GM23338 (cell line): ENCODE data around the gene TRIP4. TPM values are rescaled to one million over a fixed set of nuclear protein-coding genes. Genes with fewer than 3 reads are reported as not detected.

Source experiments
- ATAC-seq: fragments of 200-7000 bp; cut with Tn5 transposase; 3 replicates; pipeline ENCODE4 v1.9.1; 2020
- DNase-seq: peaks from one replicate; pipeline ENCODE4 v3.0.0-alpha.2; 2015; ENCODE audit warnings: low spot score
- H2AFZ ChIP-seq: fragments of 200-600 bp; sonication (generic); 2 replicates; pipeline ENCODE4 v1.8.0; 2016; ENCODE audit warnings: antibody characterized with exemption, mild to moderate bottlenecking, moderate library complexity
- H3F3A ChIP-seq: fragments of 200-600 bp; sonication (generic); replicated peaks from 2 replicates; pipeline ENCODE4 v1.8.0; 2017; ENCODE audit warnings: antibody characterized with exemption, mixed run types, low read depth
- H3K27ac ChIP-seq: fragments of 200-600 bp; sonication (generic); 2 replicates; pipeline ENCODE4 v1.6.1; 2016; ENCODE audit warnings: low read depth
- H3K27me3 ChIP-seq: fragments of 200-600 bp; sonication (generic); 2 replicates; pipeline ENCODE4 v1.8.0; 2016; ENCODE audit warnings: mild to moderate bottlenecking, mixed run types, moderate library complexity; ENCODE audit not compliant: insufficient read depth
- H3K36me3 ChIP-seq: fragments of 200-600 bp; sonication (generic); 2 replicates; pipeline ENCODE4 v1.8.0; 2016; ENCODE audit warnings: mild to moderate bottlenecking; ENCODE audit not compliant: insufficient read depth
- H3K4me1 ChIP-seq: fragments of 200-600 bp; sonication (generic); 2 replicates; pipeline ENCODE4 v1.8.0; 2016; ENCODE audit warnings: mild to moderate bottlenecking, moderate library complexity; ENCODE audit not compliant: insufficient read depth
- H3K4me2 ChIP-seq: fragments of 200-600 bp; sonication (generic); 2 replicates; pipeline ENCODE4 v1.7.1; 2017; ENCODE audit warnings: mixed run types
- H3K4me3 ChIP-seq: fragments of 200-600 bp; sonication (generic); 2 replicates; pipeline ENCODE4 v1.6.1; 2016; ENCODE audit warnings: mixed run types
- H3K79me2 ChIP-seq: fragments of 200-600 bp; sonication (generic); replicated peaks from 2 replicates; pipeline ENCODE4 v1.8.0; 2017; ENCODE audit warnings: mild to moderate bottlenecking; ENCODE audit not compliant: insufficient read depth
- H3K9me2 ChIP-seq: fragments of 200-600 bp; sonication (generic); 2 replicates; pipeline ENCODE4 v1.8.0; 2017; ENCODE audit not compliant: insufficient read depth
- H4K20me1 ChIP-seq: fragments of 200-600 bp; sonication (generic); replicated peaks from 2 replicates; pipeline ENCODE4 v1.8.0; 2017; ENCODE audit warnings: mild to moderate bottlenecking; ENCODE audit not compliant: insufficient read depth
- H3K27ac Mint-ChIP-seq: 2 replicates; pipeline ENCODE4 v1.8.0; 2020; ENCODE audit warnings: inconsistent platforms, mild to moderate bottlenecking, moderate library complexity, mixed read lengths
- H3K27me3 Mint-ChIP-seq: 3 replicates; pipeline ENCODE4 v1.8.0; 2022; ENCODE audit warnings: low read depth, mild to moderate bottlenecking, moderate library complexity, mixed read lengths, inconsistent platforms; ENCODE audit not compliant: insufficient read depth, poor library complexity
- H3K36me3 Mint-ChIP-seq: 3 replicates; pipeline ENCODE4 v1.8.0; 2021; ENCODE audit warnings: low read depth, mild to moderate bottlenecking, inconsistent platforms, moderate library complexity, mixed read lengths
- H3K4me1 Mint-ChIP-seq: 3 replicates; pipeline ENCODE4 v1.8.0; 2020; ENCODE audit warnings: mild to moderate bottlenecking, inconsistent platforms, mixed read lengths
- H3K4me3 Mint-ChIP-seq: 3 replicates; pipeline ENCODE4 v1.8.0; 2021; ENCODE audit warnings: moderate library complexity, mild to moderate bottlenecking, inconsistent platforms, mixed read lengths
- H3K9me3 Mint-ChIP-seq: 3 replicates; pipeline ENCODE4 v1.8.0; 2020; ENCODE audit warnings: moderate library complexity, mild to moderate bottlenecking, inconsistent platforms, mixed read lengths
- CTCF ChIP-seq, 2 experiments: fragments of 200-600 bp in 1 of 2; sonication (generic) in 1 of 2; conservative IDR thresholded peaks; 2 replicates each; pipeline versions ENCODE4 v1.5.1 to v1.6.1; 2016 to 2017; ENCODE audit warnings: antibody characterized with exemption in 2 of 2, low read depth in 2 of 2, mild to moderate bottlenecking in 2 of 2, moderate library complexity in 1 of 2
- JUNB ChIP-seq: IDR thresholded peaks from one replicate; pipeline ENCODE4 v1.6.1; 2016; ENCODE audit warnings: antibody characterized with exemption; ENCODE audit not compliant: unreplicated experiment
- NANOG ChIP-seq: IDR thresholded peaks from 2 replicates; pipeline ENCODE4 v1.6.1; 2016; ENCODE audit warnings: antibody characterized with exemption, borderline replicate concordance
- ZNF114 ChIP-seq: fragments of 250-450 bp; sonication (Bioruptor Pico); IDR thresholded peaks from 2 replicates; pipeline ENCODE4 v1.5.0; 2020; ENCODE audit warnings: mild to moderate bottlenecking, moderate library complexity
- ZNF331 ChIP-seq: fragments of 250-450 bp; sonication (Bioruptor Pico); IDR thresholded peaks from 2 replicates; pipeline ENCODE4 v1.5.0; 2020; ENCODE audit warnings: low read depth, mild to moderate bottlenecking, moderate library complexity
- ZNF462 ChIP-seq: fragments of 250-450 bp; sonication (Bioruptor Pico); IDR thresholded peaks from 2 replicates; pipeline ENCODE4 v1.5.0; 2020; ENCODE audit warnings: mild to moderate bottlenecking, moderate library complexity
- polyA plus RNA-seq: library from polyadenylated mRNA; unstranded; fragments of >200 nt; fragmentation: Nextera tagmentation; extraction: Ambion mirVana; gene quantifications from 2 replicates; pipeline ENCODE4 v1.2.1, GENCODE V29; 2016
- total RNA-seq: library from RNA; depleted of rRNA; stranded (reverse); fragments of >200 nt; shearing (Covaris generic); gene quantifications from 2 replicates; pipeline ENCODE4 v1.2.3, GENCODE V29; 2014
- TF ChIP-seq, protein P1 (sequence below): IDR thresholded peaks from 2 replicates; pipeline ENCODE4 v1.6.1; 2016; ENCODE audit warnings: antibody characterized with exemption

The TRIP4 gene
- total and polyA plus RNA-seq, 2 experiments from 2014 or later, result 10.3 to 16.0 TPM

- TF ChIP-seq ZNF462 (CRISPR knock-in tag), result no peak
Observed at GRCh38 chr15:64422697-64423096, 35.1 kb downstream of the TRIP4 start (continued).

DNA sequence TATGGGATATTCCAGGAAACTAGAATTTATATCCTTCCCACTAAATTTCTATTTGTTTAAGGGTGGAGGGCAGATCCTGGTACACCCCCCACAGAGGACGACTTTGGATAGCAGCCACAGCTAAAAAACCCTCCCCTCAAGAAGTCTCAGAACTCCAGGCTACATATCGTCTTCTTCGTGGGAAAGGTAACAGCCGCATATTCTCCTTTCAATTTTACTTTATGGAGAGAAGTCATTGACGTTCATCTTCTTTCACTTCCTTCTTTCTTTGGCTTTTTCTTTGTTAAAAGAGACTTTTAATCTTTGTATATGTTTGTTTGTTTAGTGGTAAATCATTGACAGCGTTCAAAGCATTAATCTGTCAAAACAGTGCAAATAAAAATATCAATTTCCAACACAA is 36.3 kb downstream of the TRIP4 start:
- Mint-ChIP-seq H3K27ac (no peak overlapping the region), H3K36me3 (peaks cover 19% of the 10 kb centered on the region; the same call in 2 of the 3 replicates)
- H3K36me3 ChIP-seq, result no peaks in the 10 kb centered on the region
- TF ChIP-seq, protein P1, sequence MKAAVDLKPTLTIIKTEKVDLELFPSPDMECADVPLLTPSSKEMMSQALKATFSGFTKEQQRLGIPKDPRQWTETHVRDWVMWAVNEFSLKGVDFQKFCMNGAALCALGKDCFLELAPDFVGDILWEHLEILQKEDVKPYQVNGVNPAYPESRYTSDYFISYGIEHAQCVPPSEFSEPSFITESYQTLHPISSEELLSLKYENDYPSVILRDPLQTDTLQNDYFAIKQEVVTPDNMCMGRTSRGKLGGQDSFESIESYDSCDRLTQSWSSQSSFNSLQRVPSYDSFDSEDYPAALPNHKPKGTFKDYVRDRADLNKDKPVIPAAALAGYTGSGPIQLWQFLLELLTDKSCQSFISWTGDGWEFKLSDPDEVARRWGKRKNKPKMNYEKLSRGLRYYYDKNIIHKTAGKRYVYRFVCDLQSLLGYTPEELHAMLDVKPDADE, result no peak
- TF ChIP-seq ZNF114 (CRISPR knock-in tag), result no peak
- TF ChIP-seq ZNF462 (CRISPR knock-in tag), result no peak
- no peak for TF ChIP-seq JUNB
- no peak for TF ChIP-seq NANOG
- TF ChIP-seq ZNF331 (CRISPR knock-in tag), result no peak
- TF ChIP-seq CTCF (conservative IDR thresholded peaks at IDR 0.05; ENCODE audit: low read depth in 2 of 2), result no peak

More for the DNA sequence above, 36.3 kb downstream of the TRIP4 start:
- Mint-ChIP-seq H3K4me1 (no peaks in the 10 kb centered on the region), H3K27me3 (peaks cover 5% of the 10 kb centered on the region), H3K9me3 (no peaks in the 10 kb centered on the region), H3K4me3 (no peak overlapping the region)
- 0 out of 2 replicates have a peak, but pooled peaks cover under 1% of the 10 kb centered on the region for H3K27me3 ChIP-seq
- H3K9me2 ChIP-seq, result no peaks in the 10 kb centered on the region
- H3K4me3 ChIP-seq, result no peak overlapping the region
- ATAC-seq, result no peak
- no peaks in the 10 kb centered on the region for H3F3A ChIP-seq
- no peak overlapping the region; the same call in 1 of the 2 replicates for H3K27ac ChIP-seq
- H3K4me1 ChIP-seq, result no peaks in the 10 kb centered on the region
- no peak overlapping the region for H2AFZ ChIP-seq
- no peak for DNase-seq
- H3K79me2 ChIP-seq, result no peaks in the 10 kb centered on the region
- H3K4me2 ChIP-seq, result no peak overlapping the region
- no peaks in the 10 kb centered on the region; the same call in 1 of the 2 replicates for H4K20me1 ChIP-seq
